Activated naive CD8-positive, alpha-beta T cell treated with anti-CD3 and anti-CD28 coated beads, Interleukin-2, amount 10 ng/mL, durations not matched to agents 7 days and 5 days (primary cell): Measurements from ENCODE around the gene GOLGA6C. TPM values are rescaled to one million over a fixed set of nuclear protein-coding genes. Genes with fewer than 3 reads are reported as not detected.
"Not testable (repeated sequence)": the region's sequence is repeated elsewhere in the genome, so short reads cannot be mapped to it uniquely, and the experiment has no call there.

Source experiments
- ATAC-seq: fragments of 150-1000 bp; cut with Tn5 transposase; one replicate; pipeline ENCODE4 v1.10.0; 2021; ENCODE audit warnings: low read depth, moderate library complexity
- POLR2A ChIA-PET: fragments of 350-600 bp; sonication (Branson Sonifier 250); formaldehyde crosslinking; loops from one replicate; lab custom pipeline; 2021; ENCODE audit warnings: antibody characterized with exemption; lab: Charles Lee
- DNase-seq: peaks from one replicate; pipeline ENCODE4 v3.0.0; 2021
- H3K27ac Mint-ChIP-seq: one replicate; pipeline ENCODE4 v1.8.0; 2022; ENCODE audit warnings: mild to moderate bottlenecking, mixed read lengths
- H3K27me3 Mint-ChIP-seq: one replicate; pipeline ENCODE4 v1.8.0; 2022; ENCODE audit warnings: mild to moderate bottlenecking, moderate library complexity, mixed read lengths
- H3K36me3 Mint-ChIP-seq: one replicate; pipeline ENCODE4 v1.8.0; 2021; ENCODE audit warnings: mild to moderate bottlenecking, mixed read lengths
- H3K4me1 Mint-ChIP-seq: one replicate; pipeline ENCODE4 v1.8.0; 2021; ENCODE audit warnings: mixed read lengths
- H3K4me3 Mint-ChIP-seq: one replicate; pipeline ENCODE4 v1.8.0; 2022; ENCODE audit warnings: mild to moderate bottlenecking, moderate library complexity, mixed read lengths
- H3K9me3 Mint-ChIP-seq: one replicate; pipeline ENCODE4 v1.8.0; 2021; ENCODE audit warnings: mixed read lengths
- total RNA-seq, 2 experiments: library from RNA; stranded (reverse); gene quantifications; one replicate each; pipeline ENCODE4 v1.2.3, GENCODE V29; 2021

Gene GOLGA6C
- total RNA-seq, 2 experiments from 2014 or later: not detected

- ATAC-seq: peak; percentile 94
- H3K27me3 Mint-ChIP-seq, H3K9me3 Mint-ChIP-seq, H3K4me1 Mint-ChIP-seq, H3K27ac Mint-ChIP-seq, POLR2A ChIA-PET, H3K36me3 Mint-ChIP-seq, DNase-seq, H3K4me3 Mint-ChIP-seq: not testable (repeated sequence)
These were observed 40.6 kb downstream of the GOLGA6C start for GRCh38 chr15:75298541-75299310.

DNA sequence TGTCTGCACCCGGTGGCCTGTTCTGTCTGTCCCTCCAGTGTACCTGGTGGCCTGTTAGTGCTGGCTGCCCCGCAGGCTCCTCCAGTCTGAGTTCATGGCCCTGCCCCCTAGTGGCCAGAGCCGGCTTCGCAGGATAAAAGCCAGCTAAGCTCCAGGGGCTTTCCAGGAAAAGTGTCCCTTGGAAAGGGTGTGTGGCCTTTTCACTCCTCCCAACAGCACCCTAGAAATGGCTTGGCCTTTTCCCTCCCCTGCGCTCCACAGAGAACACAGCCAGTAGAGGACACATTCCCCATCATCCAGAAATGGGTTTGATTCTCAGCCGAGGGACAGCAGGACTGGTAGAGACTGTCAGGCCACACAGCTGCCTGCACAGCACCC is 41.2 kb downstream of the GOLGA6C start:
- H3K4me1 Mint-ChIP-seq, H3K9me3 Mint-ChIP-seq, POLR2A ChIA-PET, H3K36me3 Mint-ChIP-seq, H3K4me3 Mint-ChIP-seq, H3K27ac Mint-ChIP-seq: not testable (repeated sequence)
- H3K27me3 Mint-ChIP-seq: peaks cover 12% of the 10 kb centered on the region
- ATAC-seq (peak; percentile 91), DNase-seq (peak; percentile 74)

DNA sequence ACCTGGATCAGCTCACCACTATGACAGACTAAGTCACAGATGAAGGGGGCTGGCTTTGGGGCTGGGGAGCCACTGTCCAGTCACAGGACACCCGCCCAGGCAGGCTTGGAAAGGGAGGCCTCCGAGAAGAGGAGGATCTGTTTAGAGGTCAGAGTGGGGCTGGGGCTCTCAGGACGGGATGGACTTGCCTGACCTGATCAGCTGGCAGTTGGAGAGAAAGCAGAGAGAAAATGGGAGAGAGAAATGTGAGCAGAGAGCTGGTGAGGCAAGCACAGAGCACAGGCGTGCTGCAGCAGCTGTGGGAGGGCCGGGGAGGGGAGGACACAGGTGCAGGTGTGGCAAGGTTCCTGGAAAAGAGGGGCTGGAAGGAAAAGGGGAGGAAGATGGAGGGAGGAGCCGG is 41.9 kb downstream of the GOLGA6C start:
- POLR2A ChIA-PET, H3K36me3 Mint-ChIP-seq, ATAC-seq, H3K27ac Mint-ChIP-seq, H3K4me1 Mint-ChIP-seq, DNase-seq, H3K9me3 Mint-ChIP-seq, H3K4me3 Mint-ChIP-seq: not testable (repeated sequence)
- peaks cover 19% of the 10 kb centered on the region for H3K27me3 Mint-ChIP-seq

DNA sequence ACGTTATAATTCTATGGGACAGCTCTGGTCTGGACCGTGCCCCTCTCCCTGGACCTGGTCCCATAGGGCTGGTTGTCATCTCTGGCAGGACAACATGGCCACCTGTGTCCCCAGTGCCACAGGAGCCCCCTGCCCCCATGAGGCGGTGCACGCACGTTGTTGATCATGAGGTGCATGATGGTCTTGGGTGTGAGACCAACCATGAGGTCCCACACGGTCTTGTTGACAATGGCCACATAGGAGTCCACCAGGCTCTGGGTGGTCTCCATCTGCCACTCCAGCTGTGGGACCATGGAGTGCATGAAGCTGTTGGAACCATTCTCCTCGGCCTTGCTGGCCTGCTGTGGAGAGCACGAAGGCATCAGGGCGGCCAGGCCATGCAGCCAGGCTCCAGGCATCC is 44.2 kb downstream of the GOLGA6C start:
- Mint-ChIP-seq H3K27me3 (peaks cover 41% of the 10 kb centered on the region), H3K4me3 (no peak overlapping the region), H3K36me3 (no peaks in the 10 kb centered on the region), H3K9me3 (no peaks in the 10 kb centered on the region), H3K4me1 (peaks cover 7% of the 10 kb centered on the region), H3K27ac (no peak overlapping the region)
- no peak for ATAC-seq
- POLR2A ChIA-PET: no interaction called here
- DNase-seq: no peak

DNA sequence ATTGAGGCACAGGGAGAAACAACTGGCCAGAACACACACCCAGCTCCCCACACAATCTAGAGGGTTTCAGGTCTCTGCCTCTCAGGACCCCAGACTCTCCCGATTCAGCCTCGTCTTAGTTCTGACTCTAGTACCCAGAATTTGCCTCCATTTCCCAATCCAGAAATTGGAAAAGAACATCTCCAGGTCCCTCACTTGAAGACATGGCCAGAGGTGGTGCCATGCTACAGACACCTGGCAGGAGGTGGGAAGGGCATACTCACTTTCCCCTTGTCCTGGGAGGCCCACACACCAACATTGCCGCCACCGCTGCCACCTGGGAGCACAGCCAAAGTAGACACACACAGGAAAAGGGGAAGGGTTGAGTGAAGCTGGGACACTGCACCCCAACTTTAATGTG is 44.6 kb downstream of the GOLGA6C start:
- POLR2A ChIA-PET, H3K27ac Mint-ChIP-seq, H3K36me3 Mint-ChIP-seq, H3K4me3 Mint-ChIP-seq, DNase-seq, H3K4me1 Mint-ChIP-seq, H3K9me3 Mint-ChIP-seq, ATAC-seq: not testable (repeated sequence)
- H3K27me3 Mint-ChIP-seq: peaks cover 43% of the 10 kb centered on the region

DNA sequence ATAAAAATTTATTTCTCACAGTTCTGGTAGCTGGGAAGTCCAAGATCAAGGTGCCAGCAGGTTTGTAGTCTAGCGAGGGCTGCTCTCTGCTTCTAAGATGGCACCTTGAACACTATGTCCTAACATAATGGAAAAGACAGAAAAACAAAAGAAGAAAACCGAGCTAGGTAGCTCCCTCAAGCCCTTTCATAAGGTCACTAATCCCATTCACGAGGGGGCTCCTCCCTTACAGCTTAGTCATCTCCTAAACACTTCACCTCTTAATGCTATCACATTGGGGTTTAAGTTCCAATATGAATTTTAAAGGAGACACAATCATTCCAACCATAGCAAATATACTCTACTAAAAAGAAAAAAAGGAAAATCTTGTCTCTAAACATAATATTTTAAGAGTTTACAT is 48.1 kb downstream of the GOLGA6C start:
- no peak for DNase-seq
- POLR2A ChIA-PET: no interaction called here
- Mint-ChIP-seq H3K4me1 (peaks cover 7% of the 10 kb centered on the region), H3K27ac (no peak overlapping the region), H3K9me3 (no peaks in the 10 kb centered on the region), H3K27me3 (peaks cover 64% of the 10 kb centered on the region), H3K4me3 (no peak overlapping the region), H3K36me3 (no peaks in the 10 kb centered on the region)
- no peak for ATAC-seq

- Mint-ChIP-seq H3K4me1 (peaks cover 11% of the 10 kb centered on the region), H3K36me3 (no peaks in the 10 kb centered on the region), H3K4me3 (no peak overlapping the region), H3K9me3 (peaks cover 2% of the 10 kb centered on the region), H3K27ac (no peak overlapping the region), H3K27me3 (peaks cover 66% of the 10 kb centered on the region)
- POLR2A ChIA-PET: no interaction called here
- DNase-seq: peak; percentile 36
- peak; percentile 58 for ATAC-seq
These were observed 49.8 kb downstream of the GOLGA6C start for GRCh38 chr15:75307778-75308390.

DNA sequence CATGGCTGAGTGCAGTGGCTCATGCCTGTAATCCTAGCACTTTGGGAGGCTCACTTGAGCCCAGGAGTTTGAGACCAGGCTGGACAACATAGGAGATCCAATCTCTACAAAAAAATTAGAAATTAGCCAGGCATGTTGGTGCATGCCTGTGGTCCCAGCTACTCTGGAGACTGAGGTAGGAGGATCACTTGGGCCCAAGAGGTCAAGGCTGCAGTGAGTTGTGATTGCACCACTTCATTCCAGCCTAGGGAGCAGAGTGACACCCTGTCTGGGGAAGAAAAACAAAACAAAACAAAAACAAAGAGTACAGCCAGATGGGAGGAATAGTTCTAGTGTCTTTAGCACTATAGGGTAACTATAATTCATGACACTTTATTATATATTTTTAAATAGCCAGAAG is 51.6 kb downstream of the GOLGA6C start:
- Mint-ChIP-seq H3K27me3 (peaks cover 56% of the 10 kb centered on the region), H3K36me3 (no peaks in the 10 kb centered on the region)

DNA sequence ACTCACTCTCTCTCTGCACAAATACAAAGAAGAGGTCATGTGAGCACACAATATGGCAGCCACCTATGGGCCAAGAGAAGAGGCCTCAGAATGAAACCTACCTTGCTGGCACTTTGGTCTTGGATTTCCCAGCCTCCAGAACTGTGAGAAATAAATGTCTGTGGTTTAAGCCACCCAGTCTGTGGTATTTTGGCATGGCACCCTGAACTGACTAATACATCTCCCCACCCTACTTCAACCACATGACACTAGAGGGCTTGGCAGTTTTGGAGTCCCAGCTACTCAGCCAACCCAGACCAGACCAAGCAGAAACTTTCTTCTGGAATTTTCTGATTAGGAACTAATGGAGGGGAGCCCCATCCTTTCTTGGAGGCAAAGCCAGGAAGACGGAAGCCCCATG is 54.4 kb downstream of the GOLGA6C start:
- not testable (repeated sequence) for ATAC-seq, H3K4me1 Mint-ChIP-seq, DNase-seq, H3K9me3 Mint-ChIP-seq, H3K4me3 Mint-ChIP-seq, H3K36me3 Mint-ChIP-seq, H3K27ac Mint-ChIP-seq
- POLR2A ChIA-PET: interaction anchor here (0.6 kb wide), 1 partner anchor 51 kb away, joined by 4 read pairs; no protein-coding TSS in a partner anchor
- peaks cover 31% of the 10 kb centered on the region for H3K27me3 Mint-ChIP-seq

More for the DNA sequence above, 51.6 kb downstream of the GOLGA6C start:
- peaks cover 3% of the 10 kb centered on the region for H3K4me1 Mint-ChIP-seq
- ATAC-seq (no peak), DNase-seq (no peak)
- no peak overlapping the region for H3K27ac Mint-ChIP-seq
- H3K4me3 Mint-ChIP-seq: no peak overlapping the region
- H3K9me3 Mint-ChIP-seq: peaks cover 2% of the 10 kb centered on the region
- POLR2A ChIA-PET: no interaction called here

DNA sequence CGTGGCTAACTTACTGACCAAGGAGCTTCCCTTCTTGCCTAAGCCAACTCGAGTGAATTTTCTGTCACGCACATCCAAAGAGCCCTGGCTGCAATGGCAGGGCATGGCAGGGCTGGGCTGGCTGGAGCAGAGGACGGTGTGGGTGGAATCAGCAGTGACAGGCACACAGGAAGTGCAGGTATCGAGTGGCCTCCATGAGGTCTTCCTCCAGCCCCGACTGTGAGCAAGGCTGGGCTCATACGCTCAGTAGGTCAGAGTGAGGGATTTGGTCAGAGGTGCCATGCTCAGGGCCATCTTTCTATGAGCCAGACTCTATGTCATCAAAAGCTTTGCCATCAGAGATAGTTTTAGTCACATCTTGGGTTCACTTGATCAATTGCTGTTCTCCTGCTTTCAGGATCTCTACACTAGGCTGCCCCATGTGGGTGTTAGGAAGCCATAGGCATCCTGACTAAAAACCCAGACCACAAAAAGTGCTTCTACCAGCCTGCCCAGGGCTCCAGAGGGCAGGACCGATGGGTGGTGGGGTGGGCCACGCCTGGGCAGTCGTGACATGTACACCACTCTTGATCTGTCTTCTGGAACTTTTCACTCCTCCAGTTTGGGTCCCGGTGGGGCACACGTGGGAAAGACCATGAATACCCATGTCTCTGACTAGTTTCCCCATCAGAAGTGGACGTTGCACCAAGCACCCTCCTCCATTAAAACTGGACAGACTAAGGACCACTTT is 55.1 kb downstream of the GOLGA6C start:
- POLR2A ChIA-PET: interaction anchor here (0.6 kb wide), 1 partner anchor 50 kb away, joined by 4 read pairs; no protein-coding TSS in a partner anchor
- no peak overlapping the region for H3K4me3 Mint-ChIP-seq
- H3K4me1 Mint-ChIP-seq: peaks cover 3% of the 10 kb centered on the region

GRCh38 chr15:75314552-75315290 is 56.6 kb downstream of the GOLGA6C start:
- H3K4me1 Mint-ChIP-seq: peaks cover 3% of the 10 kb centered on the region
- H3K27me3 Mint-ChIP-seq: peaks cover 16% of the 10 kb centered on the region
- no peak overlapping the region for H3K27ac Mint-ChIP-seq
- POLR2A ChIA-PET: no interaction called here
- peaks cover 2% of the 10 kb centered on the region for H3K9me3 Mint-ChIP-seq
- no peak for DNase-seq
- no peak for ATAC-seq
- no peaks in the 10 kb centered on the region for H3K36me3 Mint-ChIP-seq
- H3K4me3 Mint-ChIP-seq: no peak overlapping the region

More for the DNA sequence above, 55.1 kb downstream of the GOLGA6C start:
- H3K36me3 Mint-ChIP-seq: no peaks in the 10 kb centered on the region
- peaks cover 25% of the 10 kb centered on the region for H3K27me3 Mint-ChIP-seq
- H3K27ac Mint-ChIP-seq: no peak overlapping the region
- H3K9me3 Mint-ChIP-seq: peaks cover 2% of the 10 kb centered on the region
- ATAC-seq: no peak
- DNase-seq: no peak

GRCh38 chr15:75319231-75319897 is 61.2 kb downstream of the GOLGA6C start:
- H3K27ac Mint-ChIP-seq, H3K36me3 Mint-ChIP-seq, POLR2A ChIA-PET, H3K9me3 Mint-ChIP-seq, H3K4me1 Mint-ChIP-seq, H3K4me3 Mint-ChIP-seq, DNase-seq, ATAC-seq: not testable (repeated sequence)
- H3K27me3 Mint-ChIP-seq: peaks cover 12% of the 10 kb centered on the region
